Heart left ventricle (tissue), 16 donors: ENCODE data around the gene NFS1. TPM values are rescaled to one million over a fixed set of nuclear protein-coding genes. Genes with fewer than 3 reads are reported as not detected.
"Not testable (repeated sequence)": the region's sequence is repeated elsewhere in the genome, so short reads cannot be mapped to it uniquely, and the experiment has no call there.

ENCODE experiments used
- ATAC-seq, 4 donors: fragments of 200-7000 bp; cut with Tn5 transposase; one replicate each; pipeline ENCODE4 v1.9.1; 2020 to 2022; ENCODE audit warnings: moderate library complexity in 4 of 4, mild to moderate bottlenecking in 3 of 4, moderate number of reproducible peaks in 1 of 4
- DNase-seq, 5 donors: peaks; one replicate each; pipeline ENCODE4 v3.0.0-alpha.2; 2020
- H3K27ac ChIP-seq, 12 donors: fragments of 200-600 bp; sonication (generic) in 4 of 12; one replicate each; pipeline versions ENCODE4 v1.5.0 to v1.8.0; 2016 to 2022; ENCODE audit warnings: mild to moderate bottlenecking in 2 of 12
- H3K27me3 ChIP-seq, 9 donors: fragments of 200-600 bp; sonication (generic) in 2 of 9; one replicate each; pipeline versions ENCODE4 v1.5.1 to v1.8.0; 2016 to 2022; ENCODE audit warnings: mild to moderate bottlenecking in 3 of 9
- H3K36me3 ChIP-seq, 9 donors: fragments of 200-600 bp; sonication (generic) in 2 of 9; one replicate each; pipeline versions ENCODE4 v1.5.0 to v1.8.0; 2018 to 2022; ENCODE audit warnings: mild to moderate bottlenecking in 2 of 9
- H3K4me1 ChIP-seq, 12 donors: fragments of 200-600 bp; sonication (generic) in 4 of 12; one replicate each; pipeline versions ENCODE4 v1.5.0 to v1.8.0; 2016 to 2022; ENCODE audit warnings: mild to moderate bottlenecking in 3 of 12
- H3K4me3 ChIP-seq, 12 donors: fragments of 200-600 bp; sonication (generic) in 4 of 12; one replicate each; pipeline versions ENCODE4 v1.5.0 to v1.8.0; 2017 to 2022; ENCODE audit warnings: mild to moderate bottlenecking in 9 of 12, moderate library complexity in 4 of 12
- H3K9me3 ChIP-seq, 12 donors: fragments of 200-600 bp; sonication (generic) in 4 of 12; one replicate each; pipeline versions ENCODE4 v1.5.0 to v1.8.0; 2016 to 2022; ENCODE audit warnings: mild to moderate bottlenecking in 1 of 12
- POLR2A ChIP-seq, 2 donors: fragments of 450-650 bp; IDR thresholded peaks; one replicate each; pipeline ENCODE4 v1.6.1; 2017; ENCODE audit warnings: antibody characterized with exemption in 2 of 2, mild to moderate bottlenecking in 2 of 2, moderate library complexity in 2 of 2
- WGBS, 4 donors: extraction: QIAGEN DNeasy Blood & Tissue Kit in 2 of 4; methylation state at CpG; one replicate each; pipeline versions ENCODE4 v1.1.5 to v1.1.7; 2013 to 2018; 5-methylcytosine and 5-hydroxymethylcytosine counted together
- intact Hi-C, 10 donors: fragments of 100-400 bp; cut with DNase I; formaldehyde crosslinking; loops; one replicate each; pipeline versions ENCODE4 v1.11.1 to v1.14.2; 2022
- polyA plus RNA-seq, 2 donors: library from polyadenylated mRNA; stranded (reverse); fragments of 200-250 nt; gene quantifications; one replicate each; pipeline ENCODE4 v1.2.3, GENCODE V29; 2013
- total RNA-seq, 9 donors: library from RNA; depleted of rRNA in 2 of 9; stranded (reverse); fragments of >200 nt in 2 of 9; fragmentation: NEBNext Ultra II Directional in 3 of 9; extraction: Animal tissue kit (Norgen Biotek cat#: 25700) in 3 of 9; gene quantifications; one replicate each; pipeline versions ENCODE4 v1.1.0 to v1.2.4, GENCODE V29; 2016 to 2023
- TF ChIP-seq, protein P1 (sequence below), 12 donors: fragments of 200-600 bp; sonication (generic) in 4 of 12; IDR thresholded peaks; one replicate each; pipeline versions ENCODE4 v1.5.0 to v1.8.0; 2018 to 2022; ENCODE audit warnings: antibody characterized with exemption in 12 of 12, mild to moderate bottlenecking in 5 of 12
- donor health status: ischemic (EF 13 %, LVEDD 7.1; RV severe dilation, severe dysfunction).
- donor health status: healthy with polysubstance abuse.
- donor health status: DM: no; HTN: yes; CAD: no.
- donor health status: DM: no; HTN: no; CAD: no.
- donor health status: ischemic (EF 25% LVEDD 6.9; RV normal size, moderate dysfunction).
- donor health status: ischemic (EF 25% LVEDD 5.7; RV mildly dilated, moderate dysfunction).
- donor health status: healthy.
- donor health status: DM: yes; HTN: yes; CAD: no.
- donor health status: ischemic (EF 35%, LVEDD 5.7; RV mildly dilated, moderate dysfunction).
- donor health status: nonischemic (EF 11% LVEDD 7.7; RV severe dilation, severe dysfunction).
- donor health status: DM: yes; HTN: yes; CAD: no.
- donor health status: PGD.
- donor health status: ischemic (EF 29% LVEDD 5.4; RV normal size, mild dysfunction).
- donor health status: nonischemic (EF 23%, LVEDD 6.1; RV moderate dilation, normal function).

The NFS1 gene
- total and polyA plus RNA-seq, 11 donors: 27.4 to 67.5 (median 58.3) TPM

DNA sequence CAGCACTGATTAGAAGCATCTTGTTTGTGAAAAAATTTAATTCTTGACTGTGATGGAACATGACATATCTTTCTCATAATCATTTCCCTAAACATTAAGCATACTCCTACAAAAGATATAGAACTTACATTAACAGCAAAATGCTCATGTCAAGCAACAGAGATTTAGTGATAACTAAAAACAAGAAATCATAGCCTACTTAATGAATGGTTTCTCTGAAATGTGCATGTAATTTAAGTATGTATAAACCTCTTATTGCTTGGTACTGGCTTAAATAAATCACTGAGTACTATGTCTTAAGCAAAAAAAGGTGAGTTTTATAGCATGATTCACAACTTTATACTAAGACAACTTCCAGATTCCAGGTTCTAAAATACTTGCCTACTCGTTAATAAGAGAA is 9.3 kb upstream of the NFS1 start:
- no peaks in the 10 kb centered on the region for H3K27me3 ChIP-seq
- H3K9me3 ChIP-seq: no peaks in the 10 kb centered on the region
- H3K27ac ChIP-seq: no peak overlapping the region
- H3K4me3 ChIP-seq: no peak overlapping the region
- peaks cover 0 to 100% (median 100%) of the 10 kb centered on the region in 9 donors for H3K36me3 ChIP-seq
- 19 to 39% (median 21%) methylated on average over 1 of the region's 1 CpG for WGBS, 4 donors
- TF ChIP-seq POLR2A (IDR thresholded peaks at IDR 0.05): no peak
- TF ChIP-seq, protein P1, sequence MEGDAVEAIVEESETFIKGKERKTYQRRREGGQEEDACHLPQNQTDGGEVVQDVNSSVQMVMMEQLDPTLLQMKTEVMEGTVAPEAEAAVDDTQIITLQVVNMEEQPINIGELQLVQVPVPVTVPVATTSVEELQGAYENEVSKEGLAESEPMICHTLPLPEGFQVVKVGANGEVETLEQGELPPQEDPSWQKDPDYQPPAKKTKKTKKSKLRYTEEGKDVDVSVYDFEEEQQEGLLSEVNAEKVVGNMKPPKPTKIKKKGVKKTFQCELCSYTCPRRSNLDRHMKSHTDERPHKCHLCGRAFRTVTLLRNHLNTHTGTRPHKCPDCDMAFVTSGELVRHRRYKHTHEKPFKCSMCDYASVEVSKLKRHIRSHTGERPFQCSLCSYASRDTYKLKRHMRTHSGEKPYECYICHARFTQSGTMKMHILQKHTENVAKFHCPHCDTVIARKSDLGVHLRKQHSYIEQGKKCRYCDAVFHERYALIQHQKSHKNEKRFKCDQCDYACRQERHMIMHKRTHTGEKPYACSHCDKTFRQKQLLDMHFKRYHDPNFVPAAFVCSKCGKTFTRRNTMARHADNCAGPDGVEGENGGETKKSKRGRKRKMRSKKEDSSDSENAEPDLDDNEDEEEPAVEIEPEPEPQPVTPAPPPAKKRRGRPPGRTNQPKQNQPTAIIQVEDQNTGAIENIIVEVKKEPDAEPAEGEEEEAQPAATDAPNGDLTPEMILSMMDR (IDR thresholded peaks at IDR 0.05): no peak
- DNase-seq (no peak), ATAC-seq (no peak)
- intact Hi-C loops: loop anchor here in 2 of 10 donors (2.0 to 10.0 kb wide), 2 partner anchors 26 to 176 kb away; no protein-coding TSS in a partner anchor
- peaks cover 0 to 39% (median 30%) of the 10 kb centered on the region in 12 donors for H3K4me1 ChIP-seq

DNA sequence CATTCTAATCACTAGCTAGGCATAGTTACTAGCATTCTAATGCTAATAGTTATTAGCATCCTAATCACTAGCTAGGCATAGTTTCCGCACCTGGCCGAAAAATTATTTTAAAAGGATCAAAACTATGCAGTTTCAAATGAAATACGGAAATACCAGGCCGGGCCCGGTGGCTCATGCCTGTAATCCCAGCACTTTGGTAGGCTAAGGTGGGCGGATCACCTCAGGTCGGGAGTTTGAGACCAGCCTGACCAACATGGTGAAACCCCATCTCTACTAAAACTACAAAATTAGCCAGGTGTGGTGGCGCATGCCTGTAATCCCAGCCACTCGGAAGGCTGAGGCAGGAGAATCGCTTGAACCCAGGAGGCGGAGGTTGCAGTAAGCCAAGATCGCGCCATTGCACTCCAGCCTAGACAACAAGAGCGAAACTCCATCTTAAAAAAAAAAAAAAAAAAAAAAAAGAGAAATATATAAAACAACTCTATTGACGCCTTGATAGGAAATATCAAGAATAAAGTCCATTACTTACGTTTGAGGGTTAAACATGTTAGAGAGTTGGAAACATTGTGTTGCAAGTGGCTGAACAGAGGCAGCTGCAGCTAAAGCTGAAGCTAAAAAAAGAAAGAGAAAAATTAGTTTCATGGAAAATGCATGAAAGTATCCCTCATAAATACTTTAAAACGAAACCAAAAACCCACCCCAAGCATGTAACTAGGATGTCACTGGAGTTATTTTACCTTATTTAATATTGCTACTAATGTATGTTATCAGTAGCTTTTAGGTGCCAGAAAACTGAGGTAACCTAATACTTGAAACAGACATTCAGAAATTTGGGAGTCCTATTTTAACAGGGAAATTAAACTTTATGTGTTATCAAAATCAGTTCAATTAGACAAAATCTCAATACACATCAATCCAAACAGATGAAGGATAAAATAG is 7.7 kb upstream of the NFS1 start:
- H3K9me3 ChIP-seq, H3K27ac ChIP-seq, DNase-seq, ATAC-seq, H3K4me3 ChIP-seq, H3K27me3 ChIP-seq: not testable (repeated sequence)
- intact Hi-C loops: loop anchor here in 1 of 10 donors (10.0 kb wide), 1 partner anchor 178 kb away; no protein-coding TSS in a partner anchor
- 88 to 92% (median 90%) methylated on average over 17 of the region's 17 CpGs for WGBS, 4 donors
- Histone ChIP-seq H3K4me1 (peaks cover 0 to 38% (median 28%) of the 10 kb centered on the region in 12 donors), H3K36me3 (peaks cover 0 to 100% (median 100%) of the 10 kb centered on the region in 9 donors)

DNA sequence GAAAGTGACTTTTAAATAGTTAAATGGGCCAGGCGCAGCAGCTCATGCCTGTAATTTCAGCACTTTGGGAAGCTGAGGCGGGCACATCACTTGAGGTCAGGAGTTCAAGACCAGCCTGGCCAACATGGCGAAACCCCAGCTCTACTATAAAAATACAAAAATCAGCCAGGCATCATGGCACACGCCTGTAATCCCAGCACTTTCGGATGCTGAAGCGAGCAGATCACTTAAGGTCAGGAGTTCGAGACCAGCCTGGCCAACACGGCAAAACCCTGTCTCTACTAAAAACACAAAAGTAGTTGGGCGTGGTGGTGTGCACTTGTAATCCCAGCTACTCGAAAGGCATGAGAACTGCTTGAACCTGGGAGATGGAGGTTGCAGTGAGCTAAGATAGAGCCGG is 6.7 kb upstream of the NFS1 start:
- WGBS, 4 donors: 82 to 90% (median 89%) methylated on average over 11 of the region's 11 CpGs
- ATAC-seq, H3K9me3 ChIP-seq, H3K4me3 ChIP-seq, DNase-seq, H3K27ac ChIP-seq, H3K27me3 ChIP-seq: not testable (repeated sequence)
- intact Hi-C loops: loop anchor here in 1 of 10 donors (10.0 kb wide), 1 partner anchor 179 kb away; no protein-coding TSS in a partner anchor
- Histone ChIP-seq H3K4me1 (peaks cover 0 to 32% (median 19%) of the 10 kb centered on the region in 12 donors), H3K36me3 (peaks cover 0 to 100% (median 99%) of the 10 kb centered on the region in 9 donors)

DNA sequence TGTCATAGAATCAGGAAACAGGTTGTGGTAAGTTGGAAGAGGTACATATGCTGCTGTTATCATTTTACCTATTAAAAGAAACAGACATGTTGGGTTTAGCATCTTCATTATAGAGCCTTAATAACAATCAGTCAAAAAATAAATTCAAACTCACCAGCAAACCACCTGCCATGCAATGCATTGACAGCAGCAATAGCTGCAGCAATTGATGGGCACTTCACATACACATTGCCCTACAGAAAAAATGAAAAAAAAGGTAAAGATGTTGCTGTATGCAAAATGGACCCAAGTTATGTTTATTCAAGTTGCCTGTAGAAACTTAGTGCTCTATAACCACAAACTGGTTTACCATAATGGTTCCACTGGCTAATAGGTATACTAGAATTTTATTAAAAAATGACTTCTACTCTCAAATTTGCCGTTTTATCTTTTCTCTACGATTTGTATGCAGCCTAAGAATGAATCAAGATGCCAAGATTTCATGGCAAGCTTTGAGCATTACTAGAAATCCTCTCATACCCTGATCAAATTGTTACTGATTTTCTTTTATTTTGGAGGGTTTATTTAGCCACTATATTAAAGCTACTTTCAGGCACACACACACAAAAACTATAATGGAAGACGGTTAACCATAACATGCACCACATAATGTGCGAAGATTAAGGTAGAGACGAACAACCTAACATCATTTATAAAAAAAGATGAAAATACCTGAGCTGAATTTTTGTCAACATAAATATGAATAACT is 5.5 kb upstream of the NFS1 start:
- WGBS, 4 donors: 85 to 89% (median 88%) methylated on average over 5 of the region's 5 CpGs
- no peak for DNase-seq
- H3K27ac ChIP-seq: no peak overlapping the region

More for the DNA sequence above, 5.5 kb upstream of the NFS1 start:
- no peak for ATAC-seq
- Histone ChIP-seq H3K27me3 (no peaks in the 10 kb centered on the region), H3K9me3 (no peaks in the 10 kb centered on the region), H3K4me3 (no peak overlapping the region), H3K36me3 (peaks cover 0 to 94% (median 90%) of the 10 kb centered on the region in 9 donors), H3K4me1 (peaks cover 0 to 31% (median 16%) of the 10 kb centered on the region in 12 donors)
- intact Hi-C loops: loop anchor here in 1 of 10 donors (5.0 to 10.0 kb wide), 2 partner anchors 33 to 180 kb away; no protein-coding TSS in a partner anchor
- no peak for TF ChIP-seq POLR2A (IDR thresholded peaks at IDR 0.05)
- TF ChIP-seq, protein P1 (IDR thresholded peaks at IDR 0.05): no peak
